Cortex of kidney (tissue), 1 donor: ENCODE results near the gene DTNB.
"Not testable (repeated sequence)": the region's sequence is repeated elsewhere in the genome, so short reads cannot be mapped to it uniquely, and the experiment has no call there.

Experiments
- DNase-seq: peaks from one replicate; lab custom pipeline; 2025; lab: John Stamatoyannopoulos, UW

DTNB gene

DNA sequence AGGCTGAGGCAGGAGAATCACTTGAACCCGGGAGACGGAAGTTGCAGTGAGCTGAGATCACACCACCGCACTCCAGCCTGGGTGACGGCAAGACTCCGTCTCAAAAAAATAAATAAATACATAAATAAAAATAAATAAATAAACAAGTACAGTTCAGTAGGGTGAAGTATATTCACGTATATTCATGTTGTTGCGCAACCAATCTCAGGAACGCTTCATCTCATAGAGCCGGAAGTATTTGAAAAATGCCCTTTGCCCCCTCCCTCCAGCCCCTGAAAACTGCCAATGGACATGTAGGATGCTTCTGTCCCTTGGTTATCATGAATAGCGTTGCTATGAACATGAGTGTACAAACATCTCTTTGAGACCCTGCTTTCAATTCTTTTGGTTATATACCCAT, 132.0 kb downstream of the DTNB start:
- no peak for DNase-seq

DNA sequence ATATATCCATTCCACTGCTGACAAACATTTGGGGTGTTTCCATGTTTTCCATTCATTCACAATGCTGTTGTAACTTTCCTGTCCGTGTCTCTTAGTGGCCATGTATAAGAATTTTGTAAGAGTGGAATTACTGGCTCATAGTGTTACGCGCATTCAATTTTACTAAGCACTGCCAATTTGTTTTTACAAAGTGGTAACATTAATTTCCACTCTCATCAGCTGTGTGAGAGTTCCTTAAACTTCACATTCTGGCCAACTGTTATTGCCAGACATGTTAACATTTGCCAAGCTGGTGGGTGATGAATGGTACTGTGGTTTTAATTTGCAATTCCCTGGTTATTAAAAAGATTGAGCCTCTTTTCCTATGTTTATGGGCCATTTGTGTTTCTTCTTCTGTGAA, 134.2 kb downstream of the DTNB start:
- no peak for DNase-seq

DNA sequence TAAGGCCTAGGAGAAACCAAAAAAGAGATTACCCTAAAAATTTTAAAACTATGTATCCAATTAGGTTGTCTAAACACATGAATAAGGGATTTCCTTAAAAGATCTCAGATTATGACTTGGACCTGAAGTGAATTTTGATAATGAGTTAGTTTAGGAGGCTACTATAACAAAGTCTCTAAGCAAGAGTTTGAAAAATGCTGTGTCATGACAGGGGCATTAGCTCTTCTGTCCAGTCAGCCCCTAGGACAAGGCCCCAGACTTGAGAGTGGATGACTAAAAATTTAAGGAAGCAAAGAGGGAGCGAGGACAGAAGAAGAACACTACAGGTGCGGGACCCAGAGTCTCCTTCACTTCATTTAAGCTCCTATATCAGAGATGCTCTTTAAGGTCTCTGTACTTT, 135.9 kb downstream of the DTNB start:
- no peak for DNase-seq

DNA sequence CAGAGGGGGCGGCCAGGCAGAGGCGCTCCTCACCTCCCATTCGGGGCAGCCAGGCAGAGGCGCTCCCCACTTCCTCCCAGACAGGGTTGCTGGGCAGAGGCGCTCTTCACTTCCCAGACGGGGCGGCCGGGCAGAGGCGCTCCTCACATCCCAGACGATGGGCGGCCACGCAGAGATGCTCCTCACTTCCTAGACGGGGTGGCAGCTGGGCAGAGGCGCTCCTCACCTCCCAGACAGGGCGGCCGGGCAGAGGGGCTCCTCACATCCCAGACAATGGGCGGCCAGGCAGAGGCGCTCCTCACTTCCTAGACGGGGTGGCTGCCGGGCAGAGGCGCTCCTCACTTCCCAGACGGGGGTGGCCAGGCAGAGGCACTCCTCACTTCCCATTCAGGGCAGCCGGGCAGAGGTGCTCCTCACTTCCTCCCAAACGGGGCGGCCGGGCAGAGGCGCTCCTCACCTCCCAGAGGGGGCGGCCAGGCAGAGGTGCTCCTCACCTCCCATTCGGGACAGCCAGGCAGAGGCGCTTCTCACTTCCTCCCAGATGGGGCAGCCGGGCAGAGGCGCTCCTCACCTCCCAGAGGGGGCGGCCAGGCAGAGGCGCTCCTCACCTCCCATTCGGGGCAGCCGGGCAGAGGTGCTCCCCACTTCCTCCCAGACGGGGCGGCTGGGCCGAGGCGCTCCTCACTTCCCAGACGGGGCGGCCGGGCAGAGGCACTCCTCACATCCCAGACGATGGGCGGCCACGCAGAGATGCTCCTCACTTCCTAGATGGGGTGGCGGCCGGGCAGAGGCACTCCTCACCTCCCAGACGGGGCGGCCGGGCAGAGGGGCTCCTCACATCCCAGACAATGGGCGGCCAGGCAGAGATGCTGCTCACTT, 137.7 kb downstream of the DTNB start:
- not testable (repeated sequence) for DNase-seq

DNA sequence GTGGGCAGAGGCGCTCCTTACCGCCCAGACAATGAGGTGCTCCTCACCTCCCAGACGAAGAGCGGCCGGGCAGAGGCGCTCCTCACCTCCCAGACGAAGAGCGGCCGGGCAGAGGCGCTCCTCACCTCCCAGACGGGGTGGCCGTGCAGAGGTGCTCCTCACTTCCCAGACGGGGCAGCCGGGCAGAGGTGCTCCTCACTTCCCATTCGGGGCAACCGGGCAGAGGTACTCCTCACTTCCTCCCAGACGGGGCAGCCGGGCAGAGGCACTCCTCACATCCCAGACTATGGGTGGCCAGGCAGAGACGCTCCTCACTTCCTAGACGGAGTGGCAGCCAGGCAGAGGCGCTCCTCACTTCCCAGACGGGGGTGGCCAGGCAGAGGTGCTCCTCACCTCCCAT, 138.4 kb downstream of the DTNB start:
- DNase-seq = not testable (repeated sequence)

DNA sequence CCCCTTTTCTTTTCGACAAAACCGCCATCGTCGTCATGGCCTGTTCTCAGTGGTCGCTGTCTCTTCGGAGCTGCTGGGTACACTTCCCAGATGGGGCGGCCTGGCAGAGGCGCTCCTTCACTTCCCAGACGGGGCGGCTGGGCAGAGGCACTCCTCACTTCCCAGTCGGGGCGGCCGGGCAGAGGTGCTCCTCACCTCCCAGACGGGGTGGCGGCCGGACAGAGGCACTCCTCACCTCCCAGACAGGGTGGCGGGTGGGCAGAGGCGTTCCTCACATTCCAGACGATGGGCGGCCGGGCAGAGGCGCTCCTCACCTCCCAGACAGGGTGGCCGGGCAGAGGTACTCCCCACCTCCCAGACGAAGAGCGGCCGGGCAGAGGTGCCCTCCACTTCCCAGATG, 138.9 kb downstream of the DTNB start:
- no peak for DNase-seq

DNA sequence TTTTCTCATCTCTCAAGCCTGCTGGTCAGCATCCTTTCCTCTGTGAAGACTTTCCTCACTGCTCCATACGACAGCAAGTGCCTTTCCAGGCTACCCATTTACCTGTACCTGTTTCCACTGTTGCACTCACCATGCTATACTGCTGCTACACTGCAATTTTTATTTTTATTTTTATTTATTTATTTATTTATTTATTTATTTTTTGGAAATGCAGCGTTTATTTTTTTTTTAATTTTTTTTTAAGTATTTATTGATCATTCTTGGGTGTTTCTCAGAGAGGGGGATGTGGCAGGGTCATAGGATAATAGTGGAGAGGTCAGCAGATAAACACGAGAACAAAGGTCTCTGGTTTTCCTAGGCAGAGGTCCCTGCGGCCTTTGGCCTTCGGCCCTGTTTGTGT, 139.6 kb downstream of the DTNB start:
- DNase-seq = not testable (repeated sequence)

DNA sequence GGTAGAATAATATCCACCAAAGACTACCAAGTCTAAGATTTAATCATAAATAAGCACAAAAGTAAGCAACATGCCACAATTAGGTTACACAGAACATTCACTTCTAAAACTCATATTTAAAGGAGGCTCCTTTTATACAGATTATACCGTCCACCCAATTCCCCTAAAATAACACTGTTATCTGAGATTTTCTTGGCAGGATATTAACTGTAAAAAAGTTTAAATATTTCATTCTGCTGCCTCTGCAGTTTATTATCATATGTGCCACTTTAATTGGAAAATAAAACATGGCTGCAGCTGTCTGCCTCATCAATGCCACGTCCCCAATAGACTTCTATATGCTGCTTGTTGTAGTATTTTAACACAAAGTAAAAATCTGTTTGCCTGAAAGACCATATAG, 140.9 kb downstream of the DTNB start:
- no peak for DNase-seq

DNA sequence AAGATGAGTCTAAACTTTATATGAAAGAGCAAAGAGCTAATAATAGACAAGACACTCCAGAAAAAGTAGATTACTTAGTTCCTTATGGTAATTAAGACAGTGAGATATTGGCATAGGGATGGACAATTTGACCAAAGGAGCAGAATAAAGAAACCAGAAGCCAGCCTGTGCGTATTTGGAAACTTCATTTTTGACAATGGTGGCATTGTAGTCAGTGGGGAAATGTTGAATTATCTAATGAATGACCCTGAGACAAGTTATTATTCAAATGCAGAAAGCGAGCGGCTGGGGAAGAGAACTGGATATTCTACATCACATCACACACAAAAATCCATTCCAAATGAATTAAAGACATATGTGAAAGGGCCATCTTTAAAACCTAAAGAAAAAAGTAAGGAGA, 144.3 kb downstream of the DTNB start:
- DNase-seq = no peak

DNA sequence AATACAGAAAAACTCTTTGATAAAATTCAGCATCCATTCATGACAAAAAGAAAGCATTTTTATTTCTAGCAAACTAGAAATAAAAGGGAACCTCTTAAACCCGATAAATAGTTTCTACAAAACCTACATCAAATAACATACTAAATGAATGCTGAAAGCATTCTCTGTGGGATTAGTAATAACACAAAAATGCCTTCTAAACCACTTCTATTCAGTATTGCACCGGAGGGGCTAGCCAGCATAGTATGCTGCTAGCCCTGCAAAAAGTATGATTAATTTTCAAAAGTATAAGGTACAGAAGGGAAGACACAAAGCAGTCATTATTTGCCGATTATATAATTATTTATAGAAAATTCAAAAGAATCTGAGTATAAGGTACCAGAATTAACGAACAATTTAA, 145.2 kb downstream of the DTNB start:
- no peak for DNase-seq

DNA sequence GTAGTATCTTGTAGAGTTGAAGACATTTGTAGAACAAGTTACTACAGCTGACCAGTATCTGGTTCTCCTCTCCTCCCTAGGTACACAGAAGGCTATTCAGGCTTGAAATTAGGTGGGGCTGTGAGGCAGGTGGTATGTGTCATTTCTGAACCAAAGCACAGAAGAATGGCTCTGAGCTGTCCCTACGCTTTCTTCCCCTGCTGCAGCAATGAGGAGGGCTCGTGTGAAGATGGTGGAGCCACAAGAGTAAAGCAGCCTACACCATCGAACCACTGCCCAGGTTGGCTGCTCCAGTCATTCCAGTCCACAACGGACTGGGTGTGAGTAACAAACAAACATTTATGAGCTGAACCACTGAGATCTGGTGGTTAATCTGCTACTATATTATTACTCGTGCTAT, 148.9 kb downstream of the DTNB start:
- no peak for DNase-seq

DNA sequence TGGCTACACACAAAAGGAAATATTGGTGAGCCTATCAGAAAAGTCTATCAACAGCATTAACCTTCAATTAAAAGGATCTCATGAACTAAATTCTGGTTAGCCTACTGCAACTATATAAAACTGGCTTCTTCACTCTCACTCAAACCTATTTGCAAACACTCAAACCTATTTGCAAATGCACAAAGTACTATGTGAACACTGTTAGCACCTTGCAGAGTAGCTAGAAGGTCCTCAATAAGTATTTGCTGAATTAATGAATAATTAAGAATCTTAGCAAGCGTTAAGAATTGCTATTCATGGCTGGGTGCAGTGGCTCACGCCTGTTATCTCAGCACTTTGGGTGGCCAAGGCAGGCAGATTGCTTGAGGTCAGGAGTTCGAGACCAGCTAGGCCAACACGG, 150.3 kb downstream of the DTNB start:
- DNase-seq = no peak

DNA sequence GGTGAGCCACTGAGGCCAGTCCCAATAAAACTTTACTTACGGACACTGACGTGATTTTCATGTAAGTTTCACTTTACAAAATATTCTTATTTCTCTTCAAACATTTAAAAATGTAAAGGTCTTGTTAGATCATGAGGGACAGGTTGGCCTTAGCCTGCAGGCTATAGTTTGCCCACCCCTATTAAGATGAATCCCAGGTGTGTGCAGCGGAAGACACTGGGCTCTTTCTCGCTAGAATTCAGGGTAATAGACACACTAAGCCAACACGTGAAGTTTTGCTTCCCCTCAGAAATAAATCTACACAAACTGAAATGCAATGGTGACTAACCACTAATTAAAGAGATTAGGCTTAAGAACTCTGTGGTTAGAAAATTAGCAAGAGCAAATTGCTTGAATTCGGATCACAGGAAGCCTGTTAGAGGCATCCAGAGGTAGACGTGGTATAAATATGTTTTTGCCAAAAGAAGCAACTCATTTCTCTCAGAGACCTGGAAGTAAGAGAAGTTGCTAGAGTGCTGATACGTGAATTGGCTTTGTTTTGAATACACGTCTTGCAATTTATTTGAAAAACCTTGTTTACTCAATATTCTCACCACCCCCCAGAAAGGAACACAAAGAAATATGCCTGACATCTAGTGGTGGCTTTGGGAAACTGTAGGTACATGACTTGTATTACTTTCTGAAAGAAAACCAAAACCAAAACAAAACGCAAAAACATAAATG, 151.6 kb downstream of the DTNB start:
- no peak for DNase-seq

DNA sequence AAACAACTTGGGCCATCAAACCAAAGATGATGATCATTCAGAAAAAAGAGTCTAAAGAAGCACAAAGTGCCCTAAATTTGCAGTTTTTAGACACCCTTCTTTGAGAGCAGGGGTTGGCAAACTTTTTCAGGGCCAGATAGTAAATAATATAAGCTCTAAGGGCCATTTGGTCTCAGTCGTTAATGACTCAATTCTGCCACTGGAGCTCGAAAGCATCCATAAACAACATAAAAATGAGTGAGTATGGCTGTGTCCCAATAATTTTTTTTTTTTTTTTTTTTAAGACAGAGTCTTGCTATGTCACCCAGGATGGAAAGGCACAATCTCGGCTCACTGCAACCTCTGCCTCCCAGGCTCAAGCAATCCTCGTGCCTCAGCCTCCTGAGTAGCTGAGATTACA, 152.3 kb downstream of the DTNB start:
- no peak for DNase-seq

DNA sequence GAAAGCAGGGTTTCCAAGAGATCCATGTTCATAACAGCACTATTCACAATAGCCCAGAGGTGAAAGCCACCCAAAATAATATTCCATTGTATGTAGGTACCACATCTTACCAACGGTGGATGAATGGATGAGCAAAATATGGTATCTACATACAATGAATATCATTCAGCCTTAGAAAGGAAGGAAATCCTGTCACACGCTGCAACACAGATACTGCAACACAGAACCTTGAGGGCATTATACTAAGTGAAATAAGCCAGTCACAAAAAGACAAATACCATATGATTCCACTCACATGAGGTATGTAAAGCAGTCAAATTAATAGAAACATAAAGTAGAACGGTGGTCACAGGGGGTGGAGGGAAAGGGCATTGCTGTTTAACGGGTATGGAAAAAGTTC, 155.7 kb downstream of the DTNB start:
- DNase-seq = no peak

DNA sequence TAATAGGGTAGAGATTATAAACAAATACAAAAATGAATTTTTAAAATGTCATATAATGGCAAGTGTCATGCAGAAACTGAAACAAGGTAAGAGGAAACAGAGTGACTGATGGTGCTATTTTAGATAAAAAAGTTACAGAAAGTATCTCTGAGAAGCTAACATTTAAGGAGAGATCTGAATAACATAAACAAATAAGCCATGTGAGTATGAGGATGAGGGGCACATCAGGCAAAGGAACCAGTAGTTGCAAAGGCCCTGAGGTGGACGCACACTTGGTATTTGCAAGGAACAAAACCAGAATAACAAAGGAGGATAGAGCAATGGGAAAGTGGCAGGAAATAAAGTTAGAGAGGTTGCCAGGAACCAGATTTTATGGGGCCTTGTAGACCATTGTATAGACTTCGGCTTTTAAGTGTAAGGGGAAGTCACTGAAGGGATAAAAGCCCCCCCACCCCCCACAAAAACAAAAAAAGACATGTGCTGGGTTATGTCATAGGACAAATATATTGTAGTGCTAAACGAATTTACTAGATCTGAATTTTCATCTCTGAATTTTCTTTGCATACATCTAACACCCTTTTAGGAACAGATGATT, 159.2 kb downstream of the DTNB start:
- no peak for DNase-seq

DNA sequence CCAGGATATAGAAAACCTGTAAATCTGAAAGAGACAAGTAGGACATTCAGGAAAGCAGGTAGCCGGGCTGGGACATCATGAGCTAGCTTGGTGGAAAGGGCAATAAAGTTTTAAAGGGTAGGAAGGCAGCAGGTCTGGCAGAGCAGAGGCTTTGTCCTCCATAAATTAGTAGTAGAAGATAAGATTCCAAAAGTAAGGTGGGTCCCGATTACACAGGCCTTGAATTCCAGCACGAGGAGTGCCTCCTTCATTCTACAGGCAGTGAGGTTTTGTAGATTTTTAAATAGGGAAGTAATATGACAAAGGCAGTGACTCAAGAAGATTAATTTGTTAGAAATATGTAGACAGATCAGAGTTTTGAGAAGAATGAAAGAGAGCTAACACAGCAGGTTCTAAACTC, 160.7 kb downstream of the DTNB start:
- DNase-seq = no peak

DNA sequence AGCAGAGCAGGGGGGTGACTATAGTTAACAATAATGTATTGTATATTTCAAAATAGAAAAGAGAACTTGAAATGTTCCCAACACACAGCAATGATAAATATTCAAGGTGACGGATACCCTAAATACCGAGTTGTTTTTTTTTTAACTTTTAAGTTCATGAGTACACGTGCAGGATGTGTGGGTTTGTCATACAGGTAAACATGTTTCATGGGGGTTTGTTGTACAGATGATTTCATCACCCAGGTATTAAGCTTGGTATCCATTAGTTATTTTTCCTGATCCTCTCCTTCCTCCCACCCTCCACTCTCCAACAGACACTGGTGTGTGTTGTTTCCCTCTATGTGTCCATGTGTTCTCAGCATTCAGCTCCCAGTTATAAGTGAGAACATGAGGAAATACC, 167.2 kb downstream of the DTNB start:
- DNase-seq = no peak

DNA sequence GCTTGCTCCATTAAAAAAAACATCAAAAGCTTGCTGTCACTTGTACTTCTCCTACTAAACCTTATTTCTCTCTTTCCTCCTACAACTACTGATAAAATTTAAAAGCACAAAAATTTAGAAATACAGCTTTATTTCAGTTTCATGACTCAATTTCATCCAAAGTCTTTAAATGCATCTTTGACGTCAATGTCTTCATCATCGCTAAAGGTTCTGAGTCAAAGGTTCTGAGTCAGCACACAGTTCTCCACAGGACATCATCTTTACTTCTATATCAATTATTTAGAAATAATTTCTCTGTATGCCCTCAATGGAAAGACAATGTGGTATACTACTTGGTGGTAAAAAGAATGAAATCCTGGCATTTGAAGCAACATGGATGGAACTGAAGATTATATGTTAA, 167.8 kb downstream of the DTNB start:
- no peak for DNase-seq

DNA sequence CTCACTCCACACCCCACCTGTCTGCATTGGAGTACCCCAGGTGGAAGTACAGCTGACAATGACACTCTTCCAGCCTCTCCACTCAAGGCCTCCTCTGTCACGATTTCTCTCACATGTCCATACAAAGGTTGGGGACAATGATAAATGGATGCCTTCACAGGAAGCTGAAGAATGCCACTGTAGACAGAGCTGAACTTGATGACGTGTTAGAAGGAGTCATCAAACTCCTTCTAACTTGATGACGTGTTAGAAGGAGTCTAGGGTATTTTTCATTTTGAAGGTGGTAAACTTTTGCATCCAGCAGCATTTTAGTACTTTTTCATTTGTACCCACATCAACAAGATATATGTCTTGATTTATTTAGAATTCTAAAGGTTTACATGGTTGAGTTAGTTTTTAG, 168.2 kb downstream of the DTNB start:
- DNase-seq = no peak

DNA sequence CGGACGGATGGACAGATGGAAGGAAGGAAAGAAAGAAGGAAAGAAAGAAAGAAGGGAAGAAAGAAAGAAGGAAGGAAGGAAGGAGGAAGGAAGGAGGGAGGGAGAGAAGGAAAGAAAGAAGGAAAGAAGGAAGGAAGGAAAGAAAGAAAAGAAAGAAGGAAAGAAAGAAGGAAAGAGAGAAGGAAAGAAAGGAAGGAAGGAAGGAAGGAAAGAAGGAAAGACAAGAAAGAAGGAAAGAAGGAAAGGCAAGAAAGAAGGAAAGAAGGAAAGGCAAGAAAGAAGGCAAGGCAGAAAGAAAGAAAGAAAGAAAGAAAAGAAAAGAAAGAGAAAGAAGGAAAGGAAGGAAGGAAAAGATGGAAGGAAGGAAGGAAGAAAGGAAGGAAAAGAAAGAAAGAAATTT, 169.1 kb downstream of the DTNB start:
- no peak for DNase-seq

DNA sequence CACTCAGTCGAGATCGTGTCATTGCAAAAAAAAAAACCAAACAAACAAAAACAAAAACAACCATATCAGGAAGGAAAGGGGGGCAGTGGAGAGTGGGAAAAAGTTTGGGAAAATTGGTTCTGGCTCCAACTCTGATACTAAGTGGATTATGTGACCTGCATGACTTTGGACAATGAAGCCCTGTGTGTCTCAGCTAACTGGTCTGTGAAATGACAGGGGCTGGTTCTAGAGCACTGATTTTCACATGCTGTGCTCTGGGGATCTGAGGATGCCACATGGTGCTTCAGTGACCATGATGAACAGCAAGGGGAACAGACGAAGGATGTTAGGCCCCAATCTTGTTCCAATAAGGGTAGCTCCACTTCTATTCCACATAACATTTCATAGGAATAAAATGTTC, 174.2 kb downstream of the DTNB start:
- DNase-seq = no peak

DNA sequence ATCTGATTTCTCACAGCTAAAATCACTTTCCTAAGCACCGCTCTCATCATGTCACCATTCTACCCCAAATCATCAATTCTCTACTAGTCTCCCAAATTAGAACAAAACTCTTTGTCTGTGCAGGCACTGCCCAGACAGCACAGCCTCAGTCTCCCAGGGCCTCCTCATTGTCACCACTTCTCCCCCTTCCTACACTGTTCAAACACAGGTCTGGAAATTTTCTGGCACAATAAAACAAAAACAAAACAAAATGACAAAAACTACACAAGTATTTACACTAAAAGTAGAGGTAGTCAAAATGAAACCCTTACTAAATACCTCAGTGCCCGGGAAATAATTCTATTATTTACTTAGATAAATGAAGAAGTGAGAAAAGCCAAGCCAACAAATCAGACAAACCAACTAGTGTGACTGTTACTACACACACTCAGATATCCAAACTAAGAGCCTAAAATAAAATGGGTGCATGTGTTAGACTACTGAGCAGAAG, 175.4 kb downstream of the DTNB start:
- DNase-seq = no peak
